NOMO-1 treated with dmso at 0.1 percent for 144 hours (cell line): ENCODE results near the gene XIRP2.

Source experiments
- DNase-seq: peaks from one replicate; lab custom pipeline; 2025; ENCODE audit not compliant: unreplicated experiment; lab: John Stamatoyannopoulos, UW

XIRP2 gene

DNA sequence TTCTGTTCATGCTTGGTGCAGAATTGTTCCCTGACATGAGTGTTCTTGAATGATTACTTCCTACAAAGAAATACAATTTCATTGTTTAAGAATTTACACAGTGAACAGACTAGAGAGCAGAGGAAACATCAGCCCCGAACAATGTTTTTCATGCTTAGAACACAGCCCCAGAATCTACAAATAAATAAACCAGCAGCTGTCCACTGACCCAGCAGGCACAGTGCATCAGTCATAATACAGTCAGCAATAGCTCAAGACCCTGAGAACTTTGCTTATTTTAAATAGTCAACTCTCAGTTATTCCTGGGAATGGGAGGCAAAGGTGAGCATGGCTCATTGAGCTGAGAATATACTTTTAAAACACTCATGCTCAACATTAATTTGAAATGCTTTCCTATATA lies 38.4 kb downstream of the XIRP2 start:
- no peak for DNase-seq

GRCh38 chr2:166932032-166932431 lies 43.8 kb downstream of the XIRP2 start:
- no peak for DNase-seq

DNA sequence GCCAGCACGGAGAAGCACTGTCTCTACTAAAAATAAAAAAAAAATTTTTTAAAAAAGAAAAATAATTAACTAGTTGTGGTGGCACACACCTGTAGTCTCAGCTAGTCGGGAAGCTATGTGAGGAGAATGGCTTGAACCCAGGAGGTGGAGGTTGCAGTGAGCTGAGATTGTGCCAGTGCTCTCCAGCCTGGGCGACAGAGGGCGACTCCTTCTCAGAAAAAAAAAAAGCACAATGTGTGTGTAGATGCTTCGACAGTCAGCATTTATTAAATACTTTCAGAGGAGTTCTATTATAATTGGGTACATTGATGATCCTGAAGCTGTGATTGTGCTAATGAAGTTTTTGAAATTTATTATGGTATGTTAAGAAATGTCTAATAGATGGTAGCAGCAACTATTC lies 46.5 kb downstream of the XIRP2 start:
- DNase-seq, result no peak

GRCh38 chr2:166942377-166942776 lies 54.1 kb downstream of the XIRP2 start:
- DNase-seq, result no peak

DNA sequence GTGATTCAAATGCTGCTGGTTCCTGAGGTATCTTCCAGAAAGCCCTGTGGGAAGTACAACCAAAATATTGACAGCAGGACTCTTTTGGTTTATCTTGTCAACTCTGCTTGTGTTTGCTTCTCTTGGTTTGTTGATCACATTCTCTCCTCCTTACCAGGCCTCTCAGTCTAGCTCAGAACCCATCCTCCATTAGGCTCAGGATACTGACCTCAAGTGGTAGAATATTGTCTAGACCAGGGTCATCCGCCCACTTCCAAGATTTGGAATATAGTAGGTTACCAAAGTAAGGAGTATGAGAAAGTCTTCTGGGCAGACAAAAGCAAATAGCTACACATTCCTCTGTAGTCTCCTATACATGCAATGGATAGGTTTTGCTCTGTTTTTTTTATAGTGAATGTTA lies 56.6 kb downstream of the XIRP2 start:
- no peak for DNase-seq

- no peak for DNase-seq
Observed at GRCh38 chr2:166957686-166958085, 69.4 kb downstream of the XIRP2 start.

DNA sequence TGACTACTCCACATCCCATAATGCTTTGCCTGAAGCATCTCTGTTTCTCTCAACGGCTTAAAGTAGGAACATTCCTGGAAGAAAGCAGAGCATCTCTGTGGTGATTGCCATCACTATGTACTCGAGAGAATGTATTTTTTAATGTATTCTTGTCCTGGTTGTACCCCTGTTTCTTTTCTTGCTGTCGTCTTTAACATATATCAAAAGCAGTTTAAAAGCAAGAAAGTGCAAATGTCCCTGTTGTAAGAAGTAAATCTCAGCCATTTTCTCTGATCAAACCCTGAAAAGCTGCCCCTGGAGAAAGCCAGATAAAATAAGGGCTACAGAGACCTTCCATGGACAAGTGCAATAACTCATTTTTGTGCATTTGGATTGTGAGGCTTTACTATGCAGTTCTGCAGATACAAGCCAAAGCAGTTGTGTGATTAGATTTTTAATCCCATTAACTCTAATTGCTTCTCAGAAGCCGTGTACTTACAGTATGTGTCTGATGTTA lies 70.8 kb downstream of the XIRP2 start:
- DNase-seq, result no peak

DNA sequence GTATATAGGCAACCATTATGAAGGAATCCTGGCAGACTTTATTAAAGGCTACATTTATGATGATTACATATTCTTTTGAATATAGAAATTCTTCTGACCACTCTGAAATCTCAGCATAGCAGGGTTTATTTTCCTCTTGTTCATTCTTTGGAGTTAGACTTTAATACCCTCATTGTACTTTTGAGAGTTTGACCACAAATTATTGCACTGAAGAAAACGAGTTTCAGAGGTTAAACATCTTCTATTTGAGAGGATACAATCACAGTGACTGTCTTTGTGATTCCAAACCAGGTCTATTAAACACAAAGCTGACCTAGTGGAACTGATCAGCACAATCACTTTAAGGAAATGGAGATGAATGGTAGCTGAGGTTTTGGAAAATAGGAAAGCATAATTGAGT lies 71.3 kb downstream of the XIRP2 start:
- no peak for DNase-seq

DNA sequence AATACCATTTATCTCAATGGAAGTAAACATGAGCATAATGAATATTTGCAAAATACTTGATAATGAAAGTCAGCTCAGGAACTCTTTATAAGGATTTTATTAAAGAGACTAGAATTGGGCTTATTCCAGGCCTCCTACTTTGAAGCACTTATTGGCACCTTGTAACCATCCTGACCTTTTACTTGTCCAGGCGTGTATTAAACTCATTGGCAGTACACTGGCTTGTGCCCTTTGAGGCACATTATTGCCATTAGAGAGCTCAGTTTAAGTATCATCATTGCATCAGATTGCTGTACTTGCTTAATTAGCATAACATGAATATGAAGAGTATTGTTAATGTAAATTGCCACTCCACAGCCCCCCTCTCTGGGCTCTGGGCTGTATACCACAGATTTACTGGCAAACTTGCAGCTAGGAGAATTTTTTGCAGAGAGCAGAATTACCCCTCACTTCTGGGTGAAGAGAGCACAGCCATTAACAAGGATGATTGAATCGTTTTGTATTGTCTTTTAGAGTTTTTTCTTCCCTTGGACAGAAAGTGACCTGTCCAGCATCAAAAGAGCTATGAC lies 72.5 kb downstream of the XIRP2 start:
- DNase-seq, result no peak

GRCh38 chr2:166961933-166962332 lies 73.7 kb downstream of the XIRP2 start:
- no peak for DNase-seq

GRCh38 chr2:166969486-166969885 lies 81.2 kb downstream of the XIRP2 start:
- DNase-seq, result no peak

DNA sequence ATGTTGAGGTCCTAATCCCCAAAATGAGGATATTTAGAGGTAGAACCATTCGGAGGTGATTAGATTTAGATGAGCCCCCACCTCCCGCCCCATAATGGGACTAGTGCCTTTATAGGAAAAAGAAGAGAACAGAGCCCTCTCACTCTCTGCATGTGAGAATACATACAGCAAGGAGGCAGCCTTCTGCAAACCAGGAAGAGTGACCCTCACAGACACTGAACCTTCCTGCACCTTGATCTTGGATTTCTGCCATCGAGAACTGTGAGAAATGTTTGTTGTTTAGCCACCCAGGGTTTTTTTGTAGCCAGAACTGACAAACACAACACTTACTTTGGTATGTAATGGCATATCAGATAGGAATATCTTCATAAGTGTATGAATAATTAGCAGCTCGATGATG lies 83.7 kb downstream of the XIRP2 start:
- DNase-seq, result no peak

DNA sequence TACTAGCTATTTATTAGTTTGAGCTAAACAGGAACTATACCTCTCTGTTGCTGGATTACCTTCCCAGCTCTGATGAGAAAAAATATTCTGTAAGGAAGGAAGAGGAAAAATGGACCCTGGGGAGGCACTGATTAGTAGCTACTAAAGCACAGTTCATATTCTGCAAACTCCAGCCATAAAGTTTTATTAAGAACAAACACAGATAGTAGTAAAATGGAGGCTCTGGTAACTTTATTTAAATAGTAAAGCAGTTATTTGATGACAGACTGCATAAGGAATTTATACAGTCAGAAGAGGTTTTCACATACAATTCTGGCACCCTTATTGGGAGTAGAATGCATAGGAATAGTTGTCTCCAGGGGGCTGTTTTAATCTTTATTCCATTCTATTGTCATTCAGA lies 84.1 kb downstream of the XIRP2 start:
- no peak for DNase-seq

GRCh38 chr2:166984188-166984587 lies 95.9 kb downstream of the XIRP2 start:
- DNase-seq, result no peak

DNA sequence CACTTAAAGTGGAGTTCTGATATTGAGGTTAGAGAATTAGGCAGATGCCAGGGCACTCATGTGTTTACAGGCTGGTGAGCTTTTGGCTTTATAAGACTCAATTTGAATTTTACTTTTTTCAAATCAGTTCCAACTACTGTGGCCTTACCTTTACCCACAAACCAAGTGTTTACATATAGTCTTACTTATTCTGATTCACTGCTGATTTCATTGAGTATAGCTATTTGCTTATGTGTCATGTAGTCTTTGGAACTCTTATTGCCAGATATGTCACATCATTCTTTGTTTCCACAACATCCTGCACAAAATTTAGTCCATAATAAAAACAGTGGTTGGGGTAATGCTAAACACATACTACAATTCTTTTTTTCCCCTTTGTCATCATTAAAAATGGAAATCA lies 96.5 kb downstream of the XIRP2 start:
- no peak for DNase-seq

DNA sequence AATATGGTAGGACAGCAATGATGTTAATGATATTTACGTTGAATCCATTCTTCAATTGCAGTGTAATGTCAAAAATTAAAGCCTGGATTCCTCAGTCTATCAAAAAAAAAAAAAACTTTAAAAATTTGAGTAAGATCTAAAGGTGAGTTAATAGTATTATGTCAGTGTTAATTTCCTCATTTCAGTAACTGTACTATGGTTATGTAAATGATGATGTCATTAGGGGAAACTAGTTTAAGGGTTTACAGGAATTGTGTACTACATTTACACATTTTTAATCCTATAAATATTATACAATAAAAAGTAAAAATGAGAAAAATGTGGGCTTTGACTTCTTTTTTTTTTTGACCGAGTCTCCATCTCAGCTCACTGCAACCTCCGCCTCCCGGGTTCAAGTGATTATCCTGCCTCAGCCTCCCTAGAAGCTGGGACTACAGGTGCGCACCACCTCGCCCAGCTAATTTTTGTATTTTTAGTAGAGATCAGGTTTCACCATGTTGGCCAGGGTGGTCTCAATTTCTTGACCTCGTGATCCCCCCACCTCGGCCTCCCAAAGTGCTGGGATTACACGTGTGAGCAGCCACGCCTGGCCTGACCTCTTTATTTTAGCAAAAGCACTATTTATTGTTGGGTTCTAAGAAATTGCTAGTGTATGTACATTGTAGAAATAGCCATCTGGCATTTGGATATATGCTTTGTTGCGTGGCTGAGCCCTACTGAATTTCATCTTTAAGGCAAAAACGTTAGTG lies 106.5 kb downstream of the XIRP2 start:
- DNase-seq, result no peak

- no peak for DNase-seq
Observed at GRCh38 chr2:166996465-166996864, 108.2 kb downstream of the XIRP2 start.

DNA sequence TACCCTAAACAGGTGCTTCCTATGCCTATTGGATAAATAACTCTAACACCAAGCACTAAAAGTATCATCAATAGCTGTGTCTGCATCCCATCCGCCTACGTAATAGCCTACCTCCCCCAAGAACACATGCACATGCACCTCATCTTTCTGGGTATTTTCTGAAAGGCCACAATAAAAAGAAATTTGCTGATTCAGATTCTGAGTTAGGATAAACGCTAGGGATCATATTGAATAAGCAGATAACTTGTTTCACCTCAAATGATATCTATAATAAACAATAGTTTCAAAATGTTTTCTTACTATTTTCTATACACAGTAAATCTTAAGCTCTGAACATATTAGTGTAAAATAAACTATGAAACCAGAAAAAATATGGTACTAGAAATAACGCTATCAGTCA lies 112.9 kb downstream of the XIRP2 start:
- no peak for DNase-seq

DNA sequence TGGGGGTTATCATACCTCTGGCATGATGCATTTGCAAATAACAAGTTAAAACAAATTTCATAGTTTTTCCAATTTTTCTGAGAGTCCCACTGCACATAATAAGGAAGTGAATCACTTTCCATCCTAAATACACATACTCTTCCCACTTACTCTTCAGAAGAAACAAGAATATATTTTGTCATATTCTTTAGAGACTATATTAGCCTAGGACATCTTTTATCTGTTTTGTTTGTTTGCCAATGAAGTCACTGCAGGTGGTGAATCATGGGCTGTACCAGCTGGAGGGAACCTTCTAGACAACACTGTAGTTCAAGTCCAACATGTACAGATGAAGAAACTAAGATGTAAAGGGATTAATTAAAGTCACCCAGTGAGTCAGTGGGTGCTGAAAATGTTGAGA lies 116.8 kb downstream of the XIRP2 start:
- no peak for DNase-seq

DNA sequence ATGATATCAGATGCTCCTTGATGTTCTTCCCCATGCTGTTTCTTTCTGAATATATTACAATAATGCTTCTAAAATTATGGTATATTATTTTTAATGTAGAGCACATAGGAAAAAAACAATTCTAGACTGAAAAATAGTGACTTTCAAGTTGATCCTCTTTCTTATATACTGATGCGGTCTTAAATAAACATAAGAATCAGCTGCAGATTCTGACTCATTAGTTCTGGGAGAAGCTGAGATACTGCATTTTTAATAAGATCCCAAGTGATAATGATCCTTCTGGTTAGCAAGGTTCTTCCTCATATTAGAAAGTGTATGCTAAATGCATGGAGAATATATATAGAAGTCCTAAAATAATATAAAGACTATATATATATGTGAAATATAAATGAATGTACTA lies 124.9 kb downstream of the XIRP2 start:
- DNase-seq, result no peak

DNA sequence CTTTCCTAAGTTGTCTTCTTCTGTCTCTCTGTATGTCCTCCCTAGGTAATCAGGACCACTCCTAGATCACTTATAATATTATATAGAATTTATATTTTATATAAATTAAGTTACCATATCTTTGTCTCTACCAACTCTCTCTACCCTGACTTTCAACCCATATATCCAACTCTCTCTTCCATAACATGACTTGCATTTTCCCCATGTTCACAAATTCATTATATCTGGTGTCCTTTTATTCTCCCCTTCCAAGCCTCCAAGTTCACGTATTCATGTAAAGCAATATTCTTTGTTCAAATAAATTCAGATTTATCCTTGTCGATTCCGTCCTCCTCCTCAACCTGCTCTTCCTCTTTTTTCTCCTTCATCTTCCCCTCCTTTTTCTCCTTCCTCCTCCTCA lies 127.5 kb downstream of the XIRP2 start:
- DNase-seq, result no peak

DNA sequence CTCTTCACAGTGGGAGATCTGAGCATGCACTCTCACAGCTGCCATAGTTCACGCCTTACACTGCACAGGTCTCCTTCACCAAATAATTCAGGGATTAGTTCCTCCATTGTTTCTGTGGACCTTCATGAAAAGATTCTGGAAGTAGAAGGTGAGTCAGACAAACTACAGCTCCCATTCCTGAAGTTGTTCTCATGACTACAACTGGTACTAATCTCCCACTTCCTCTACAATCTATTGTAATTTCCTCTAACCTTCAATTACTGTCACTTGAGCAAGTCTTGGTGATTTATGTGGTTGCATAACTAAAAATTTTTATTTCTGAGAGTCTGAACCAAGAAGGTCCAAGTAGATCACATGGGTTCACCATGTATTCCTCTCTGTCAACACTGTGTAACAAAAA lies 128.7 kb downstream of the XIRP2 start:
- DNase-seq, result no peak

- no peak for DNase-seq
Observed at GRCh38 chr2:167018590-167018989, 130.3 kb downstream of the XIRP2 start.
